Neural cell (in vitro differentiated cells): Measurements from ENCODE around the gene DNAH8.

Experiments
- EP300 ChIP-seq: fragments of 450-650 bp; conservative IDR thresholded peaks from 2 replicates; pipeline ENCODE4 v1.6.1; 2014; ENCODE audit warnings: antibody characterized with exemption, mild to moderate bottlenecking, moderate library complexity; ENCODE audit not compliant: poor library complexity, severe bottlenecking
- EZH2 ChIP-seq: fragments of 200-600, 300-800 bp; shearing (Covaris generic), sonication (generic); IDR thresholded peaks from 2 replicates; pipeline ENCODE4 v1.6.1; 2014; ENCODE audit warnings: antibody characterized with exemption, low read length, borderline replicate concordance, mild to moderate bottlenecking; ENCODE audit not compliant: insufficient read depth, poor library complexity, severe bottlenecking
- MXI1 ChIP-seq: fragments of 450-650 bp; conservative IDR thresholded peaks from 2 replicates; pipeline ENCODE4 v1.6.1; 2014; ENCODE audit warnings: antibody characterized with exemption, mild to moderate bottlenecking; ENCODE audit not compliant: poor library complexity, severe bottlenecking
- POLR2AphosphoS5 ChIP-seq: IDR thresholded peaks from 2 replicates; pipeline ENCODE4 v1.6.1; 2012
- SMC3 ChIP-seq: fragments of 450-650 bp; conservative IDR thresholded peaks from 2 replicates; pipeline ENCODE4 v1.6.1; 2014; ENCODE audit warnings: antibody characterized with exemption, mild to moderate bottlenecking, moderate library complexity; ENCODE audit not compliant: poor library complexity
- TAF1 ChIP-seq: IDR thresholded peaks from 2 replicates; pipeline ENCODE4 v1.6.1; 2012; ENCODE audit warnings: low read depth
- TF ChIP-seq, protein P1 (sequence below): fragments of 450-650 bp; IDR thresholded peaks from 2 replicates; pipeline ENCODE4 v1.5.1; 2014; ENCODE audit warnings: antibody characterized with exemption, mild to moderate bottlenecking, moderate library complexity; ENCODE audit not compliant: poor library complexity, severe bottlenecking
- TF ChIP-seq, protein P2 (sequence below): IDR thresholded peaks from 2 replicates; pipeline ENCODE4 v1.6.1; 2012; ENCODE audit warnings: borderline replicate concordance

DNA sequence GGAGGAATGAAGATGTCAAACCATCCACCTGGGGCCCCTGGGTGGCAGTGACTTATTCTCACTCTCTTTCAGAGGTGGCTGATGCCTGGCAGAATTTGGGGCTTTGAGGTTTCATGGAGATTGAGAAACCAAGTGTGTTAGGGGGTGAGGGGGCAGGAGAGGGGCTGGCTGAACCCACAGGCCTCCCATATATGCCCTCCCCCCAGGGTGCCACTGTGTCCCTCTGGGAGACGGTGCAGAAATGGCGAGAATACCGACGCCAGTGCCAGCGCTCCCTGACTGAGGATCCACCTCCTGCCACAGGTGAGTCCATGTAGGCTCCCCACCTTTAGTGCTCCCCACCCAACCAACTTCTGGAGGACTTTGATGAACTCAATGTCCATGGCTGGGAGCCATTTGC is 341.1 kb downstream of the DNAH8 start:
- TF ChIP-seq POLR2AphosphoS5, result no peak
- no peak for TF ChIP-seq EZH2
- TF ChIP-seq, protein P1, sequence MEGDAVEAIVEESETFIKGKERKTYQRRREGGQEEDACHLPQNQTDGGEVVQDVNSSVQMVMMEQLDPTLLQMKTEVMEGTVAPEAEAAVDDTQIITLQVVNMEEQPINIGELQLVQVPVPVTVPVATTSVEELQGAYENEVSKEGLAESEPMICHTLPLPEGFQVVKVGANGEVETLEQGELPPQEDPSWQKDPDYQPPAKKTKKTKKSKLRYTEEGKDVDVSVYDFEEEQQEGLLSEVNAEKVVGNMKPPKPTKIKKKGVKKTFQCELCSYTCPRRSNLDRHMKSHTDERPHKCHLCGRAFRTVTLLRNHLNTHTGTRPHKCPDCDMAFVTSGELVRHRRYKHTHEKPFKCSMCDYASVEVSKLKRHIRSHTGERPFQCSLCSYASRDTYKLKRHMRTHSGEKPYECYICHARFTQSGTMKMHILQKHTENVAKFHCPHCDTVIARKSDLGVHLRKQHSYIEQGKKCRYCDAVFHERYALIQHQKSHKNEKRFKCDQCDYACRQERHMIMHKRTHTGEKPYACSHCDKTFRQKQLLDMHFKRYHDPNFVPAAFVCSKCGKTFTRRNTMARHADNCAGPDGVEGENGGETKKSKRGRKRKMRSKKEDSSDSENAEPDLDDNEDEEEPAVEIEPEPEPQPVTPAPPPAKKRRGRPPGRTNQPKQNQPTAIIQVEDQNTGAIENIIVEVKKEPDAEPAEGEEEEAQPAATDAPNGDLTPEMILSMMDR, result no peak
- TF ChIP-seq, protein P2, sequence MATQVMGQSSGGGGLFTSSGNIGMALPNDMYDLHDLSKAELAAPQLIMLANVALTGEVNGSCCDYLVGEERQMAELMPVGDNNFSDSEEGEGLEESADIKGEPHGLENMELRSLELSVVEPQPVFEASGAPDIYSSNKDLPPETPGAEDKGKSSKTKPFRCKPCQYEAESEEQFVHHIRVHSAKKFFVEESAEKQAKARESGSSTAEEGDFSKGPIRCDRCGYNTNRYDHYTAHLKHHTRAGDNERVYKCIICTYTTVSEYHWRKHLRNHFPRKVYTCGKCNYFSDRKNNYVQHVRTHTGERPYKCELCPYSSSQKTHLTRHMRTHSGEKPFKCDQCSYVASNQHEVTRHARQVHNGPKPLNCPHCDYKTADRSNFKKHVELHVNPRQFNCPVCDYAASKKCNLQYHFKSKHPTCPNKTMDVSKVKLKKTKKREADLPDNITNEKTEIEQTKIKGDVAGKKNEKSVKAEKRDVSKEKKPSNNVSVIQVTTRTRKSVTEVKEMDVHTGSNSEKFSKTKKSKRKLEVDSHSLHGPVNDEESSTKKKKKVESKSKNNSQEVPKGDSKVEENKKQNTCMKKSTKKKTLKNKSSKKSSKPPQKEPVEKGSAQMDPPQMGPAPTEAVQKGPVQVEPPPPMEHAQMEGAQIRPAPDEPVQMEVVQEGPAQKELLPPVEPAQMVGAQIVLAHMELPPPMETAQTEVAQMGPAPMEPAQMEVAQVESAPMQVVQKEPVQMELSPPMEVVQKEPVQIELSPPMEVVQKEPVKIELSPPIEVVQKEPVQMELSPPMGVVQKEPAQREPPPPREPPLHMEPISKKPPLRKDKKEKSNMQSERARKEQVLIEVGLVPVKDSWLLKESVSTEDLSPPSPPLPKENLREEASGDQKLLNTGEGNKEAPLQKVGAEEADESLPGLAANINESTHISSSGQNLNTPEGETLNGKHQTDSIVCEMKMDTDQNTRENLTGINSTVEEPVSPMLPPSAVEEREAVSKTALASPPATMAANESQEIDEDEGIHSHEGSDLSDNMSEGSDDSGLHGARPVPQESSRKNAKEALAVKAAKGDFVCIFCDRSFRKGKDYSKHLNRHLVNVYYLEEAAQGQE, result no peak
- no peak for TF ChIP-seq SMC3
- no peak for TF ChIP-seq EP300
- no peak for TF ChIP-seq MXI1
- no peak for TF ChIP-seq TAF1
